Retinal pigment epithelial cell (primary cell): ENCODE data around the gene UBE2D4.

Experiments used
- DNase-seq: peaks from one replicate; pipeline ENCODE4 v3.0.0-alpha.2; 2010; ENCODE audit warnings: low read depth
- H3K4me3 ChIP-seq: 2 replicates; pipeline ENCODE4 v1.5.1; 2011; ENCODE audit warnings: mild to moderate bottlenecking, low read length, control low read depth, moderate library complexity
- TF ChIP-seq, protein P1 (sequence below): conservative IDR thresholded peaks from 2 replicates; pipeline ENCODE4 v1.5.1; 2011; ENCODE audit warnings: low read depth, low read length, control low read depth, inconsistent platforms

Gene UBE2D4

DNA sequence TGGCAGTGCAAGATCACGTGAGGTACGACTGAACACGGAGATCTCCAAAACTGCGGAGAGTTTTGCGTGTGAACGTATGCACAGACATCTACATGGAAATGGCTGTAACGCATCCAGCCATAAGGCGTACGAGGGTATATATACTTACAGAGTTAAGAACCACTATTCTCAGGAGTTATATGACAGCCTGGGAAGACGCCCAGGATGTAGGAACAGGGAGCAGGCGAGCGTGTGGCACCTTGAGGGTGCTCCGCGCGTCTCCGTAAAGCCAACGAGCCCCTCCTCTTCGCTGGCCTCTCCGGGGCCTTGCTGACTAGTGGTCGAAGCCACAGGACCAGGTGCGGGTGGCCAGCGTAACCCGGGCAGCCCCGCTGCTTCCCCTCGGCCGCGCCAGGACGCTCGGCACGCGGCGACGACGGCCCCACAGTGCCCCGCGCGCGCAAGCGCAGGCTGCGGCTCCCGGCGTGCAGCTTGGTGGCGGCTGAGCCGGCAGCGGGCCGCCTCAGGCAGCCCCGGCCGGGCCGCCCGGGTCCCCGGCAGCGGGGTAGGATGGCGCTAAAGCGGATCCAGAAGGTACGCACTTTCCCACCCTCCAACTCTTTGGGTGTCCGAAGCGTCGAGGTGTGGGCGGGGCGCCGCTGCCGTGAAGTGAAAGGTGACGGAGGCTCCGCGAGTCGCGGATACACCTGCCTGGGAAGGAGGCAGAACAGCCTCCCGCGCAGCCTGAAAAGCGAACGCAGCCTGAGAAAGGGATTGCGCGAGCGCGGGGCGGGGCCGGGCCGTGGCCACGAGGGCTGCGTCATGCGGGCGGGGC is at the start of gene UBE2D4:
Gene UBE2D4 (plus strand): TSS at position 453 of the 814 bp plus-strand sequence. CDS start 97 bp downstream, at position 550.
- DNase-seq, result peak; percentile 22
- peak within 1 kb of the TSS; percentile 66 for H3K4me3 ChIP-seq
- TF ChIP-seq, protein P1, sequence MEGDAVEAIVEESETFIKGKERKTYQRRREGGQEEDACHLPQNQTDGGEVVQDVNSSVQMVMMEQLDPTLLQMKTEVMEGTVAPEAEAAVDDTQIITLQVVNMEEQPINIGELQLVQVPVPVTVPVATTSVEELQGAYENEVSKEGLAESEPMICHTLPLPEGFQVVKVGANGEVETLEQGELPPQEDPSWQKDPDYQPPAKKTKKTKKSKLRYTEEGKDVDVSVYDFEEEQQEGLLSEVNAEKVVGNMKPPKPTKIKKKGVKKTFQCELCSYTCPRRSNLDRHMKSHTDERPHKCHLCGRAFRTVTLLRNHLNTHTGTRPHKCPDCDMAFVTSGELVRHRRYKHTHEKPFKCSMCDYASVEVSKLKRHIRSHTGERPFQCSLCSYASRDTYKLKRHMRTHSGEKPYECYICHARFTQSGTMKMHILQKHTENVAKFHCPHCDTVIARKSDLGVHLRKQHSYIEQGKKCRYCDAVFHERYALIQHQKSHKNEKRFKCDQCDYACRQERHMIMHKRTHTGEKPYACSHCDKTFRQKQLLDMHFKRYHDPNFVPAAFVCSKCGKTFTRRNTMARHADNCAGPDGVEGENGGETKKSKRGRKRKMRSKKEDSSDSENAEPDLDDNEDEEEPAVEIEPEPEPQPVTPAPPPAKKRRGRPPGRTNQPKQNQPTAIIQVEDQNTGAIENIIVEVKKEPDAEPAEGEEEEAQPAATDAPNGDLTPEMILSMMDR, result no peak

DNA sequence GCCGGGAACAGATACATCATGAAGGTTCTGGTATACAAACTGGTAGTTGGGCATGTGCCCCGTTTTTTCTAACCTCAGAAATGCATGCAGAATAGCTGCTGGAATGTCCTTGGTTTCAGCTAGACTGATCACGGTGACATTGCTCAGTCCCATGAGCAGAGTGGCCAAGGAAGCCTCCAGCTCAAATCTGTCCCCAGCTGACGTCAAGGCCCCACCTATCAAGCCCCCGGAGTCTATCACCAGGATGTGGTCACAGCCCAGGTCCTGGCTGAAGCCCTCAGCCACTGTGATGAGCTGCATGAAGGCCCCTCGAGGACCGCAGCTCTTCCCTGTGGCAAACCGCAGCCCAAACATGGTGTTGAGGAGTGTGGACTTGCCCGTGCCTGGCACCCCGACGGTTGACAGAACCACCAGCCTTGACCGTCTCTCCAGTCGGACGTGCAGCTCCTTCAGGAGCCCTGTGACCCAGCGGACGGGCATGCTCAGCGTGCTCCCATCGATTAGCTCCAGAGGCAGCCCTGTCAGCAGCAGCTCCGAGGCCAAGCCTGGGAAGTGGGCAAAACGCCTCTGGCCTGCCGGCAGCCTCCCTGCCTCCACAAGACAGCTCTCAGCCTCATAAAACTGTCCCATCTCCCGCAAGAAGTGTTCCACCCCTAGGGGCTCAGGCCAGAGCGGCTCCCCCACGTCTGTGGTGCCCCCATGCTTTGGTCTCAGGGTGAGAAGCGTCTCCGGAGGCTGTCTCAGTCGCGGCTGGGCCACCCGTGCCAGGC is 49.1 kb upstream of the UBE2D4 start:
- DNase-seq, result no peak
- TF ChIP-seq, protein P1, result no peak
- H3K4me3 ChIP-seq, result no peak overlapping the region

DNA sequence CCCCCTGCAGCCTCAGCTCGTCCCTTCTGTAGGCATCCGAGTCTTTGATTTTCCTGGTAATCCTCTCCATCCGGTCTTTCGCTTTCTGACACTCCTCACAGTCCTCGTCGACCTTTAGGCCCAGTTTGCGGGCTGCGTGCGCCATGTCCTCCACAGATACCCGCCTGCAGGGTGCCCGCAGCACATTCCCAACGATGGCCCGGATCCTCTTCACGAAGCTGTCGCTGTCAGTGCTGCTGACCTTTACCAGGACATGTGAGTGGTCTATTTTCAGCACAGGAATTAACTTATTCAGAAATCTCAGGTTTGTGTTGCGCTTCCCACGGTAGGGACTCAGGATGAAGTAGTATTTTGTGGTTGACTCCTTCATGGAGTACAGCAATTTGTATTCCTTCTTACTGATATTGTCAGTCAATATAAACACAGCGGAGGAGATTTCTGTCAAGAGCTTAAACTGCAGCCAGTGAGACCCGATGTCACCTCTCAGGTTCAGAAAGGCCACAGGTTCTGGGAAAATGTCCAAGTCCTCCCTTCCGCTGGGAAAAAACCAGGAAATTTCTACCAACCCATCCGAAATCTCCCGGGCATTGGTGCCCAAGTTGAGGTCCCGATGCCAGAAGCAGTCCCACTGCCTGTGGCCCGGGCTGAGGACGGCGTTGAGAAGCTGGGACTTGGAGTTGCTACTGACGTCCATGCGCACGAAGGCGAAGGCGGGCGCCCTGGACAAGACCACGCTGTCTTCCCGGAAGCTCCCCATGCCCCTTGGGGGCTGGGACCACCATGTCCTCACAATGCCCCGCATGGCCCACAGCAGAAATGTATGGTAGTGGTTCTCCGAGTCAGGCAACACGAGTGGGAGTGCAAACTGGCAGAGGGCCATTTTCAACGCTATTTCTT is 48.0 kb upstream of the UBE2D4 start:
- TF ChIP-seq, protein P1, result no peak
- no peak for DNase-seq
- no peak overlapping the region for H3K4me3 ChIP-seq

DNA sequence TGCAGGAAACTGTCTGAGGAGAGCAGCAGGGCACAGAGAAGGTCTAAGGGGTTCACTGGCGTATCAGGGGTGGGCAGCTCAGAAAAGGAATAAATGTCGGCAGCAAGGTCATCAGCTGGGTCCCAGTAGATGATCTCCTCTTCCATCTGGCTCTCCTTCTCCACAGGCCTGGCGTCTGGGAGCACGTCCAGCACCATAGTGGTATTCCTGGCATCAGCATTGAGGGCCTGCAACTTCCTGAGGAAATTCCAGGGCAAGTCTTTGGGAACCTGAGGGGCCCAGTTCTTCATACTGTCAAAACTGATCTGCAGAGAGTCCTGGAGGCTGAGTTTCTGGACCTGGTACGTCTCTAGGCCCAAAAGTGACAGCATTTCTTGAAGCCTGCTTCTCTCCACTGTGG is 47.4 kb upstream of the UBE2D4 start:
- DNase-seq, result no peak
- TF ChIP-seq, protein P1, result no peak

DNA sequence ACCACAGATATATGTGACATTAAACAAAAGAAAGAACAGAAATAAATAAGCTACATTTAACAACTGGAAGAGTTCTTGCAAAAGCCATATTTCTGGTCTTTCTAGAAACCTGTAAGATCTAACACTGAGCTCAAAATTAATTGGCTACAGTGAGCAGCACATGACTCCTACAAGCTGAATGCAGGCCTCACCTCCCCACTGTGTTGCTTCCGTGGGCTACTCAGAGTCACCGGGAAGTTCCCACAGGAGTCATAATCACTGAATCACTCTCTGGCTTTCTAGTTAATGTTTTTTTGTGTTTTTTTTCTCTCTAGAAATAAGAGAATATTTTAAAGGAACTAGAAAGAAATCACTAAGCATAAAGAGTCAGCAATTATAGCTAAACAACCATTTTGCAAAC is 46.8 kb upstream of the UBE2D4 start:
- no peak overlapping the region for H3K4me3 ChIP-seq
- DNase-seq, result no peak
- TF ChIP-seq, protein P1, result no peak

More for the DNA sequence above, 47.4 kb upstream of the UBE2D4 start:
- H3K4me3 ChIP-seq, result no peak overlapping the region

DNA sequence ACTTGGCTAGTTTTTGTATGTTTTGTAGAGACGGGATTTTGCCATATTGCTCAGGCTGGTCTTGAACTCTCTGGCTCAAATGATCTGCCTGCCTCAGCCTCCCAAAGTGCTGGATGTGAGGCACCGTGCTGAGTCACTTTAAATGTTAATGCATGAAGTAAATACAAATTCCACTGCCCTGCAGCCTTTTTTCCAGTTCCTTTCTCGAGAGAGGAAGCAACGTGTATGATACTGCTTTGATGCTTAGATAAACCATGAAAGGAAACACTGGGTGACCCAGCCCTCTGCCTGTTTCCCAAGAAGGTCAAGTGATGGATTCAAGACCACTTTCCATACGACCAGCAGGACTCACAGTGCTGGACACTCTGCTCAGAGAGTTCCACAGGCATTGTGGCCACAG is 45.6 kb upstream of the UBE2D4 start:
- H3K4me3 ChIP-seq, result no peak overlapping the region
- TF ChIP-seq, protein P1, result no peak
- no peak for DNase-seq
